ENCODE data around the gene ZFYVE9.
"Not testable (repeated sequence)": the region's sequence is repeated elsewhere in the genome, so short reads cannot be mapped to it uniquely, and the experiment has no call there.

Gene ZFYVE9

GRCh38 chr1:52158218-52158617 is 16.3 kb downstream of the ZFYVE9 start:
- intact Hi-C loops (cut with micrococcal nuclease), result no loop called here
- Mint-ChIP-seq H3K9me3 (no peaks in the 10 kb centered on the region), H3K4me3 (no peak overlapping the region), H3K4me1 (ENCODE audit: low read depth) (no peaks in the 10 kb centered on the region), H3K27me3 (peaks cover 17% of the 10 kb centered on the region), H3K27ac (no peak overlapping the region), H3K36me3 (ENCODE audit: low read depth) (no peaks in the 10 kb centered on the region)

DNA sequence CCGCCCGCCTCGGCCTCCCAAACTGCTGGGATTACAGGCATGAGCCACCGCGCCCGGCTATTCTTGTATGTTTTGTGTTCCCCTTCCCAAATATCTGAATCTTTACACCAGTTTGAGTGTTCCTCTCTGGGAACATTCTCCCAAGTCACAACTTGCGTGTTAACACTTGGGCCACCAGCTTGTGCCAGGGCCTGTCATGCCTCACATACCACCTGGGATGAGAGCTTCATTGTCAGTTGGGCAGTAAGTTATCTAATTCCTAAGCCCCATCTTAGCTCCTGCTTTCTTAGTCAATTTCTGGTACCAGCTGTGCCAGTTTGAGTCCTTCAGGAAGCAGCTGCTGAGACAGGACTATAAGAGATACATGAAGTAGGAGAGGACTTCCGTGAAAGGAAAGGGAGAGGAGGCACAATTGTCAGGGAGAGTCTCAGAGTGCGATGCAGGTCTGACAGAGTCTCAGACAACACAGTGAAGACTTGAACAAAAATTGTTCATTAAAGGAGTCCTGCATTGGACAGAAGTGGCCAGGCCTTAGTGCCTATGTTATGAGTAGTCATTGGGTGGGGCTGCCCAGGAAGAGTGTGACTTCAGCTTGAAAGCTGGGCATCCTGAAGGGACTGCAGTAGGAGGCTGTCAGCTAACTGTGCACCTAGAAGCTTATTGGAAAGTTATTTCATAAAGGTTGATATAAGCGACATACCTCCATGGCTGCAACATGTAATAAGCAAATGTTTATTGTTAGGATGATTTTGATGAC is 17.3 kb downstream of the ZFYVE9 start:
- Mint-ChIP-seq H3K4me1 (ENCODE audit: low read depth) (no peaks in the 10 kb centered on the region), H3K9me3 (no peaks in the 10 kb centered on the region), H3K36me3 (ENCODE audit: low read depth) (no peaks in the 10 kb centered on the region), H3K27ac (no peak overlapping the region), H3K27me3 (peaks cover 17% of the 10 kb centered on the region), H3K4me3 (no peak overlapping the region)
- intact Hi-C loops (cut with micrococcal nuclease), result no loop called here

GRCh38 chr1:52162947-52163346 is 21.1 kb downstream of the ZFYVE9 start:
- Mint-ChIP-seq H3K4me3 (no peak overlapping the region), H3K9me3 (no peaks in the 10 kb centered on the region), H3K27me3 (peaks cover 20% of the 10 kb centered on the region), H3K4me1 (ENCODE audit: low read depth) (no peaks in the 10 kb centered on the region), H3K27ac (no peak overlapping the region), H3K36me3 (ENCODE audit: low read depth) (no peaks in the 10 kb centered on the region)
- intact Hi-C loops (cut with micrococcal nuclease), result no loop called here

DNA sequence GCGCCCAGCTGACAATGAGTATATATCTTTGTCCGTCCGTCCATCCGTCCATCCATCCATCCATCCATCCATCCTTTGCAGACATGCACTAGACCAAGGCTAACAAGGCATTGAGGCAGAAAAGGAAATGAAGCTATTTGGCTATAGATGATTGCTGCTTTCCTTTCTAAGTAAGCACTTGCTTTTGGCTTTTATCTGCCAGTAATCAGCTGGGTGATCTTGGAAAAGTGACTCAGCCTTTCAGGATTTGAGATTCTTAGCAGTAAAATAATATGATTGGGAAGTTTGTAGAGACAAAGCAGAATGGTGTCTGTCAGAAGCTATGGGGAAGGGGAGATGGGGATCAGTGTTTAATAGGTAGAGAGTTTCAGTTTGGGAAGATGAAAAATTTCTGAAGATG is 22.7 kb downstream of the ZFYVE9 start:
- intact Hi-C loops (cut with micrococcal nuclease), result no loop called here
- no peaks in the 10 kb centered on the region for H3K36me3 Mint-ChIP-seq (ENCODE audit: low read depth)
- peaks cover 17% of the 10 kb centered on the region for H3K27me3 Mint-ChIP-seq
- no peak overlapping the region for H3K4me3 Mint-ChIP-seq
- no peaks in the 10 kb centered on the region for H3K4me1 Mint-ChIP-seq (ENCODE audit: low read depth)
- no peaks in the 10 kb centered on the region for H3K9me3 Mint-ChIP-seq
- no peak overlapping the region for H3K27ac Mint-ChIP-seq

GRCh38 chr1:52166996-52167753 is 25.3 kb downstream of the ZFYVE9 start:
- no peak overlapping the region for H3K27ac Mint-ChIP-seq
- intact Hi-C loops (cut with micrococcal nuclease), result no loop called here
- no peaks in the 10 kb centered on the region for H3K9me3 Mint-ChIP-seq
- no peaks in the 10 kb centered on the region for H3K36me3 Mint-ChIP-seq (ENCODE audit: low read depth)
- H3K4me3 Mint-ChIP-seq, result no peak overlapping the region
- H3K4me1 Mint-ChIP-seq (ENCODE audit: low read depth), result no peaks in the 10 kb centered on the region
- peaks cover 14% of the 10 kb centered on the region for H3K27me3 Mint-ChIP-seq

DNA sequence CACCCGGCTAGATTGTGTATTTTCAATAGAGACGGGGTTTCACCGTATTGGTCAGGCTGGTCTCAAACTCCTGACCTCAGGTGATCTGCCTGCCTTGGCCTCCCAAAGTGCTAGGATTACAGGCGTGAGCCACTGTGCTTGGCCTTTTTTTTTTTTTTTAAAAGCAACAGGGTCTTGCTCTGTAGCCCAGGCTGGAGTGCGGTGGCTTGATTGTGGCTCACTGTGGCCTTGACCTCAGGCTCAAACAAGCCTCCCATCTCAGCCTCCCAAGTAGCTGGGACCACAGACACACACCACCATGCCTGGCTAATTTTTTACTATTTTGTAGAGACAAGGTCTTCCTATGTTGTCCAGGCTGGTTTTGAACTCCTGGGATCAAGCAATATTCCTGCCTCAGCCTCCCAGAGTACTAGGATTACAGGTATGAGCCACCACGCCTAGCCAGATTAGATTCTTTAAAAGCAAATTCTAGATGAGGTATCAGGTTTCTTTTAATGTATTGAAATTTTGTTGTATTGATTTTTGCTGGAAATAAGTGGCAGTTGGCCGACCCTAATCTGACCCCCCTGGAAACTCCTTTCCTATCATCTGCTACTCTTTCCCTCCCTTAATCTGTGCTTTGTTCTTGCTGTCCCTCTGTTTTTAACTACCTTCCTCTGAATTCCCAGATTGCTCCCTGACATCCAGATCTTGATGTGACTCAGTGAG is 26.6 kb downstream of the ZFYVE9 start:
- intact Hi-C loops (cut with micrococcal nuclease), result no loop called here
- Mint-ChIP-seq H3K4me3 (no peak overlapping the region), H3K36me3 (ENCODE audit: low read depth) (no peaks in the 10 kb centered on the region), H3K4me1 (ENCODE audit: low read depth) (no peaks in the 10 kb centered on the region), H3K27me3 (peaks cover 11% of the 10 kb centered on the region), H3K27ac (no peak overlapping the region), H3K9me3 (no peaks in the 10 kb centered on the region)

DNA sequence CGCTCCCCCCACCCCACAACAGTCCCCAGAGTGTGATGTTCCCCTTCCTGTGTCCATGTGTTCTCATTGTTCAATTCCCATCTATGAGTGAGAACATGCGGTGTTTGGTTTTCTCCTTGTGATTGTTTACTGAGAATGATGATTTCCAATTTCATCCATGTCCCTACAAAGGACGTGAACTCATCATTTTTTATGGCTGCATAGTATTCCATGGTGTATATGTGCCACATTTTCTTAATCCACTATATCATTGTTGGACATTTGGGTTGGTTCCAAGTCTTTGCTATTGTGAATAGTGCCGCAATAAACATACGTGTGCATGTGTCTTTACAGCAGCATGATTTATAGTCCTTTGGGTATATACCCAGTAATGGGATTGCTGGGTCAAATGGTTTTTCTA is 29.3 kb downstream of the ZFYVE9 start:
- peaks cover 13% of the 10 kb centered on the region for H3K27me3 Mint-ChIP-seq
- H3K27ac Mint-ChIP-seq; H3K9me3 Mint-ChIP-seq; H3K36me3 Mint-ChIP-seq (ENCODE audit: low read depth); H3K4me3 Mint-ChIP-seq; H3K4me1 Mint-ChIP-seq (ENCODE audit: low read depth); intact Hi-C loops (cut with micrococcal nuclease): not testable (repeated sequence)

DNA sequence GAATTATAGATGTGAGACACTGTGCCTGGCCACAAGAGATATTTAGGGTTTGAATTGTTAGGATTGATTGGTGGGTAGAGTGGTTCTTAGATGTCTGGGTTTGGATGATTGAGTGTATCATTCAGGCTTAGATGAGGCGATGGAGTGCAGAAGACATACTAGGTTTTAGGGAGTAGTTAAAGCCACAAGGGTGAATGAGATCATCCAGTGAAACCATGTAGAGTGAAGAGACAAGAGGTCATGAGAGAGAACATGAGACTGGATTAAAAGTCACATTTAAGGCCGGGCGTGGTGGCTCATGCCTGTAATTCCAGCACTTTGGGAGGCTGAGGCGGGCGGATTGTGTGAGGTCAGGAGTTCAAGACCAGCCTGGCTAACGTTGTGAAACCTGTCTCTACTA is 37.2 kb downstream of the ZFYVE9 start:
- intact Hi-C loops (cut with micrococcal nuclease), result no loop called here
- peaks cover 11% of the 10 kb centered on the region for H3K9me3 Mint-ChIP-seq
- H3K4me1 Mint-ChIP-seq (ENCODE audit: low read depth), result no peaks in the 10 kb centered on the region
- H3K36me3 Mint-ChIP-seq (ENCODE audit: low read depth), result no peaks in the 10 kb centered on the region
- no peak overlapping the region for H3K27ac Mint-ChIP-seq
- peaks cover 11% of the 10 kb centered on the region for H3K27me3 Mint-ChIP-seq
- H3K4me3 Mint-ChIP-seq, result no peak overlapping the region

GRCh38 chr1:52180176-52180575 is 38.3 kb downstream of the ZFYVE9 start:
- intact Hi-C loops (cut with micrococcal nuclease), result no loop called here

DNA sequence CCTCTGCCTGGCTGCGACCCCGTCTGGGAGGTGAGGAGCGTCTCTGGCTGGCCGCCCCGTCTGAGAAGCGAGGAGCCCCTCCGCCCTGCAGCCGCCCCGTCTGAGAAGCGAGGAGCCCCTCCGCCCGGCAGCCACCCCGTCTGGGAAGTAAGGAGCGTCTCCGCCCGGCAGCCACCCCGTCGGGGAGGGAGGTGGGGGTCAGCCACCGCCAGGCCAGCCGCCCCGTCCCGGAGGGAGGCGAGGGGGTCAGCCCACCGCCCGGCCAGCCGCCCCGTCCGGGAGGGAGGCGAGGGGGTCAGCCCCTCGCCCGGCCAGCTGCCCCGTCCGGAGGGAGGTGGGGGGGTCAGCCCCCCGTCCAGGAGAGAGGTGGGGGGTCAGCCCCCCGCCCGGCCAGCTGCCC is 39.9 kb downstream of the ZFYVE9 start:
- H3K9me3 Mint-ChIP-seq, result peaks cover 11% of the 10 kb centered on the region
- H3K4me3 Mint-ChIP-seq; H3K36me3 Mint-ChIP-seq (ENCODE audit: low read depth); H3K4me1 Mint-ChIP-seq (ENCODE audit: low read depth); intact Hi-C loops (cut with micrococcal nuclease); H3K27ac Mint-ChIP-seq: not testable (repeated sequence)
- H3K27me3 Mint-ChIP-seq, result peaks cover 11% of the 10 kb centered on the region

More at GRCh38 chr1:52180176-52180575, 38.3 kb downstream of the ZFYVE9 start:
- peaks cover 11% of the 10 kb centered on the region for H3K9me3 Mint-ChIP-seq
- H3K4me3 Mint-ChIP-seq, result no peak overlapping the region
- H3K36me3 Mint-ChIP-seq (ENCODE audit: low read depth), result no peaks in the 10 kb centered on the region
- H3K4me1 Mint-ChIP-seq (ENCODE audit: low read depth), result no peaks in the 10 kb centered on the region
- H3K27ac Mint-ChIP-seq, result no peak overlapping the region
- H3K27me3 Mint-ChIP-seq, result peaks cover 9% of the 10 kb centered on the region

DNA sequence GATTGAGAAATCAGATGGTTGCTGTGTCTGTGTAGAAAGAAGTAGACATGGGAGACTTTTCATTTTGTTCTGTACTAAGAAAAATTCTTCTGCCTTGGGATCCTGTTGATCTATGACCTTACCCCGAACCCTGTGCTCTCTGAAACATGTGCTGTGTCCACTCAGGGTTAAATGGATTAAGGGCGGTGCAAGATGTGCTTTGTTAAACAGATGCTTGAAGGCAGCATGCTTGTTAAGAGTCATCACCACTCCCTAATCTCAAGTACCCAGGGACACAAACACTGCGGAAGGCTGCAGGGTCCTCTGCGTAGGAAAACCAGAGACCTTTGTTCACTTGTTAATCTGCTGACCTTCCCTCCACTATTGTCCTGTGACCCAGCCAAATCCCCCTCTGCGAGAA is 40.4 kb downstream of the ZFYVE9 start:
- intact Hi-C loops (cut with micrococcal nuclease), result not testable (repeated sequence)

GRCh38 chr1:52182874-52183400 is 41.0 kb downstream of the ZFYVE9 start:
- Mint-ChIP-seq H3K27me3 (peaks cover 14% of the 10 kb centered on the region), H3K4me3 (no peak overlapping the region), H3K4me1 (ENCODE audit: low read depth) (no peaks in the 10 kb centered on the region), H3K9me3 (peaks cover under 1% of the 10 kb centered on the region), H3K27ac (no peak overlapping the region), H3K36me3 (ENCODE audit: low read depth) (no peaks in the 10 kb centered on the region)
- intact Hi-C loops (cut with micrococcal nuclease), result no loop called here

More for the DNA sequence above, 40.4 kb downstream of the ZFYVE9 start:
- H3K27ac Mint-ChIP-seq; H3K36me3 Mint-ChIP-seq (ENCODE audit: low read depth); H3K9me3 Mint-ChIP-seq; H3K4me1 Mint-ChIP-seq (ENCODE audit: low read depth); H3K4me3 Mint-ChIP-seq: not testable (repeated sequence)
- peaks cover 14% of the 10 kb centered on the region for H3K27me3 Mint-ChIP-seq

GRCh38 chr1:52186449-52186848 is 44.6 kb downstream of the ZFYVE9 start:
- H3K4me1 Mint-ChIP-seq (ENCODE audit: low read depth), result no peaks in the 10 kb centered on the region
- H3K27ac Mint-ChIP-seq, result no peak overlapping the region
- no peaks in the 10 kb centered on the region for H3K36me3 Mint-ChIP-seq (ENCODE audit: low read depth)
- no peaks in the 10 kb centered on the region for H3K9me3 Mint-ChIP-seq
- peaks cover 17% of the 10 kb centered on the region for H3K27me3 Mint-ChIP-seq
- intact Hi-C loops (cut with micrococcal nuclease), result no loop called here
- no peak overlapping the region for H3K4me3 Mint-ChIP-seq

- no peak overlapping the region for H3K4me3 Mint-ChIP-seq
- H3K27me3 Mint-ChIP-seq, result peaks cover 25% of the 10 kb centered on the region
- no peaks in the 10 kb centered on the region for H3K9me3 Mint-ChIP-seq
- no peaks in the 10 kb centered on the region for H3K36me3 Mint-ChIP-seq (ENCODE audit: low read depth)
- H3K4me1 Mint-ChIP-seq (ENCODE audit: low read depth), result no peaks in the 10 kb centered on the region
- no peak overlapping the region for H3K27ac Mint-ChIP-seq
- intact Hi-C loops (cut with micrococcal nuclease), result no loop called here
Observed at GRCh38 chr1:52189898-52190480, 48.1 kb downstream of the ZFYVE9 start.
